Upper lobe of left lung (tissue), 6 donors: ENCODE results near the gene AGPAT4. TPM values are rescaled to one million over a fixed set of nuclear protein-coding genes. Genes with fewer than 3 reads are reported as not detected.

Source experiments
- ATAC-seq, 2 donors: fragments of 200-7000 bp; cut with Tn5 transposase; one replicate each; pipeline ENCODE4 v1.9.1; 2022; ENCODE audit warnings: mild to moderate bottlenecking in 2 of 2, moderate library complexity in 2 of 2; ENCODE audit not compliant: low FRiP score in 2 of 2
- DNase-seq, 2 donors: peaks; one replicate each; pipeline ENCODE4 v3.0.0-alpha.2; 2019 to 2020
- H3K27ac ChIP-seq, 4 donors: fragments of 200-600 bp; sonication (generic); one replicate each; pipeline ENCODE4 v1.5.1; 2016 to 2019
- H3K27me3 ChIP-seq, 4 donors: fragments of 200-600 bp; sonication (generic); one replicate each; pipeline ENCODE4 v1.5.1; 2017 to 2019
- H3K36me3 ChIP-seq, 4 donors: fragments of 200-600 bp; sonication (generic); one replicate each; pipeline ENCODE4 v1.5.1; 2016 to 2019
- H3K4me1 ChIP-seq, 4 donors: fragments of 200-600 bp; sonication (generic); one replicate each; pipeline ENCODE4 v1.5.1; 2018 to 2019
- H3K4me3 ChIP-seq, 4 donors: fragments of 200-600 bp; sonication (generic); one replicate each; pipeline ENCODE4 v1.5.1; 2017 to 2019; ENCODE audit warnings: mild to moderate bottlenecking in 2 of 4, moderate library complexity in 1 of 4
- H3K9me3 ChIP-seq, 4 donors: fragments of 200-600 bp; sonication (generic); one replicate each; pipeline ENCODE4 v1.5.1; 2018 to 2019
- CTCF ChIP-seq, 6 experiments: fragments of 450-650 bp in 4 of 6; fragments of 200-600 bp in 2 of 6; sonication (generic) in 2 of 6; IDR thresholded peaks; one replicate each; pipeline ENCODE4 v1.5.1; 2016 to 2019; ENCODE audit warnings: antibody characterized with exemption in 6 of 6
- EP300 ChIP-seq, 4 donors: sonication (generic); formaldehyde crosslinking; IDR thresholded peaks; one replicate each; pipeline ENCODE4 v1.5.1; 2017; ENCODE audit warnings: antibody characterized with exemption in 4 of 4, control low read depth in 2 of 4
- POLR2A ChIP-seq, 4 donors: fragments of 450-650 bp; IDR thresholded peaks; one replicate each; pipeline ENCODE4 v1.5.1; 2016 to 2017; ENCODE audit warnings: antibody characterized with exemption in 4 of 4, mild to moderate bottlenecking in 2 of 4
- POLR2AphosphoS5 ChIP-seq, 2 donors: sonication (generic); formaldehyde crosslinking; IDR thresholded peaks; one replicate each; pipeline ENCODE4 v1.5.1; 2017; ENCODE audit warnings: antibody characterized with exemption in 2 of 2
- WGBS, 2 donors: methylation state at CpG; one replicate each; pipeline ENCODE4 v1.1.5; 2017 to 2018; 5-methylcytosine and 5-hydroxymethylcytosine counted together
- total RNA-seq, 6 donors: library from RNA; depleted of rRNA in 4 of 6; stranded (reverse); fragments of >200 nt in 4 of 6; gene quantifications; one replicate each; pipeline versions ENCODE4 v1.1.0 to v1.2.1, GENCODE V29; 2016 to 2021
- donor health status: DM: no; HTN: no; CAD: no; lungs with moderate emphysema.
- donor health status: DM: no; HTN: yes; CAD: no; lungs with severe emphysema.

Gene AGPAT4
- total RNA-seq, 6 donors from 2014 or later = 7.0 to 26.3 (median 14.4) TPM

- Histone ChIP-seq H3K4me1 (peaks cover 0 to 13% (median 0%) of the 10 kb centered on the region in 4 donors), H3K4me3 (no peak overlapping the region), H3K27ac (no peak overlapping the region), H3K36me3 (no peaks in the 10 kb centered on the region), H3K9me3 (no peaks in the 10 kb centered on the region), H3K27me3 (no peaks in the 10 kb centered on the region)
- no peak for TF ChIP-seq POLR2AphosphoS5 (IDR thresholded peaks at IDR 0.05)
- TF ChIP-seq POLR2A (IDR thresholded peaks at IDR 0.05) = no peak
- TF ChIP-seq CTCF (IDR thresholded peaks at IDR 0.05) = no peak
- no peak for TF ChIP-seq EP300 (IDR thresholded peaks at IDR 0.05)
- ATAC-seq = no peak
- WGBS, 2 donors = 88 to 98% methylated on average over 7 of the region's 7 CpGs
- DNase-seq = no peak
These were observed 29.1 kb downstream of the AGPAT4 start for GRCh38 chr6:161244725-161245124.

DNA sequence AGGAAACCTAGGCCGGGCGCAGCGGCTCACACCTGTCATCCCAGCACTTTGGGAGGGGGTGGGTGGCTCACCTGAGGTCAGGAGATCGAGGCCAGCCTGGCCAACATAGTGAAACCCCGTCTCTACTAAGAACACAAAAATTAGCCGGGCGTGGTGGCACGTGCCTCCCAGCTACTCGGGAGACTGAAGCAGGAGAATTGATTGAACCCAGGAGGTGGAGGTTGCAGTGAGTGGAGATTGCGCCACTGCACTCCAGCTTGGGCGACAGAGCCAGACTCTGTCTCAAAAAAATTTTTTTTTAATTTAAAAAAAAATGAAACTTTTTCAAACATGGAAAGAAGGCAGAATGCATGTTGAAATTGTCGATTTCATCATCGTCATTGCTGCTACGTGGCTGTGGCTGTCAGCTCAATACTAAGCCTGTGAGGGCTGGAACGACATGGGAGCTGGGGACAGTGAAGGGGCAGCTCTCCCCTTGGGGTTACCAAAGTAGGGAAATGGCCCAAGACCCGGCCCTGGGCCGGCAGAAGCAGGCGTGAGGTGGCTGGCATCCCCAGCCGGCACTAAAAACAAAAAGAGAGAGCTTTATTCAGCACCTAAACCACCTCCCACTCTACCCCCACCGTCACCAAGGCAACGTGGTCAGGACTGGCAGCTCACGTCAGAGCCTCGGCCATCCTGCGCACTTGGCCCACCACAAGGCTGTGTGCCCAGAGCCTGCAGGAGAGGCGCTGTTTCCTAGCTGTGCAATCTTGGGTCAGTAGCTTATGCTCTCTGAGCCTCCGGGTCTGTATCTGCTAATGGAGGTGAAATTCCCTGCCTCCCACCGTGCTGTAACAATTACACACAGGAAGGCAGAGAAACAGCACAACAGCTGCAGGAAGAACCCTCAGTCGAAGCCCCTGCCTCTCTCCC is 30.8 kb downstream of the AGPAT4 start:
- no peak for TF ChIP-seq CTCF (IDR thresholded peaks at IDR 0.05)
- TF ChIP-seq EP300 (IDR thresholded peaks at IDR 0.05) = no peak
- TF ChIP-seq POLR2AphosphoS5 (IDR thresholded peaks at IDR 0.05) = no peak
- TF ChIP-seq POLR2A (IDR thresholded peaks at IDR 0.05) = no peak
- H3K4me3 ChIP-seq = peak overlapping the region in 3 of 4 donors; percentile 2 to 26 (median 10)
- DNase-seq = peak; percentile 76 to 80
- no peaks in the 10 kb centered on the region for H3K36me3 ChIP-seq
- H3K9me3 ChIP-seq = no peaks in the 10 kb centered on the region
- peak; percentile 71 to 85 for ATAC-seq
- H3K27ac ChIP-seq = no peak overlapping the region
- WGBS, 2 donors = 55 to 64% methylated on average over 27 of the region's 28 CpGs
- peaks cover 0 to 13% (median 0%) of the 10 kb centered on the region in 4 donors for H3K4me1 ChIP-seq
- H3K27me3 ChIP-seq = no peaks in the 10 kb centered on the region

DNA sequence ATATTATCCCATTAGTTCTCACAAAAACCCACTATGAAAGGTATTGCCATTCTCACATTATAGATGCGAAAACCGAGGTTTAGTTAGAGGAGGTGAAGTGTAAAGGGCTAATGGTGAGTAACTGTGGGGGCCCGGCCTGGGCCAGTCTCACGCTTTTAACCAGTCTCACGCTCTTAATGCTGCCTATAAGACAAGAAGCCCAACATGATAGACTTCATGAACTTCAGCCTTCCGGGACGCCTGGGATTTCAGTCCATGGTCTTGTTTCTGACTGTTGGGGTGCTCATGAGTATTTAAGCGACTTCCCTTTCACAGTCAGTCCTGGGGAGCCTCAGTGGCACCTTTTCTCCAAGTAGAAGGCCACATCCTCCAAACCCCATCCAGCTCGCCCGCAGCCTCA is 31.7 kb downstream of the AGPAT4 start:
- TF ChIP-seq POLR2A (IDR thresholded peaks at IDR 0.05) = no peak
- no peak for TF ChIP-seq EP300 (IDR thresholded peaks at IDR 0.05)
- TF ChIP-seq CTCF (IDR thresholded peaks at IDR 0.05) = no peak
- TF ChIP-seq POLR2AphosphoS5 (IDR thresholded peaks at IDR 0.05) = no peak
- Histone ChIP-seq H3K4me1 (peaks cover 0 to 13% (median 0%) of the 10 kb centered on the region in 4 donors), H3K4me3 (no peak overlapping the region), H3K9me3 (no peaks in the 10 kb centered on the region), H3K36me3 (no peaks in the 10 kb centered on the region), H3K27ac (no peak overlapping the region), H3K27me3 (no peaks in the 10 kb centered on the region)
- WGBS, 2 donors = 96 to 99% methylated on average over 10 of the region's 10 CpGs
- ATAC-seq (no peak), DNase-seq (no peak)

GRCh38 chr6:161239001-161239400 is 34.9 kb downstream of the AGPAT4 start:
- DNase-seq = no peak
- no peak for ATAC-seq
- H3K4me1 ChIP-seq = peaks cover 3 to 23% (median 8%) of the 10 kb centered on the region in 4 donors
- no peaks in the 10 kb centered on the region for H3K9me3 ChIP-seq
- TF ChIP-seq POLR2A (IDR thresholded peaks at IDR 0.05) (no peak), CTCF (IDR thresholded peaks at IDR 0.05) (no peak), POLR2AphosphoS5 (IDR thresholded peaks at IDR 0.05) (no peak), EP300 (IDR thresholded peaks at IDR 0.05) (no peak)
- WGBS, 2 donors = 96 to 97% methylated on average over 6 of the region's 6 CpGs
- H3K36me3 ChIP-seq = no peaks in the 10 kb centered on the region
- H3K4me3 ChIP-seq = no peak overlapping the region
- H3K27ac ChIP-seq = no peak overlapping the region
- H3K27me3 ChIP-seq = no peaks in the 10 kb centered on the region
